CD14-positive monocyte (primary cell): ENCODE results near the gene LEF1. TPM values are rescaled to one million over a fixed set of nuclear protein-coding genes. Genes with fewer than 3 reads are reported as not detected.

Experiments
- DNase-seq, 3 donors: peaks; one replicate each; pipeline ENCODE4 v3.0.0-alpha.2; 2011 to 2022
- H2AFZ ChIP-seq: 2 replicates; pipeline ENCODE4 v1.6.0; 2012; ENCODE audit warnings: mild to moderate bottlenecking, low read depth, low read length, inconsistent platforms; ENCODE audit not compliant: insufficient read depth, poor library complexity, severe bottlenecking
- H3K27ac ChIP-seq, 2 donors: 1 replicate in 1 of 2; 2 replicates in 1 of 2; pipeline ENCODE4 v1.5.1; 2012 to 2013; ENCODE audit warnings: low read length in 2 of 2, control low read depth in 1 of 2, inconsistent platforms in 1 of 2, low read depth in 1 of 2, mild to moderate bottlenecking in 1 of 2
- H3K27me3 ChIP-seq, 2 donors: one replicate each; pipeline versions ENCODE4 v1.6.0 to v1.6.1; 2011 to 2013; ENCODE audit warnings: low read length in 2 of 2; ENCODE audit not compliant: control insufficient read depth in 2 of 2, insufficient read depth in 2 of 2
- H3K36me3 ChIP-seq, 2 donors: replicated peaks in 1 of 2; 1 replicate in 1 of 2; 2 replicates in 1 of 2; pipeline versions ENCODE4 v1.5.1 to v1.6.1; 2012 to 2013; ENCODE audit warnings: low read length in 2 of 2, control low read depth in 1 of 2, inconsistent platforms in 1 of 2, mild to moderate bottlenecking in 1 of 2; ENCODE audit not compliant: insufficient read depth in 2 of 2, control insufficient read depth in 1 of 2
- H3K4me1 ChIP-seq, 2 donors: 1 replicate in 1 of 2; 2 replicates in 1 of 2; pipeline versions ENCODE4 v1.5.1 to v1.6.1; 2012 to 2013; ENCODE audit warnings: low read length in 2 of 2, control low read depth in 1 of 2, inconsistent platforms in 1 of 2, mild to moderate bottlenecking in 1 of 2, moderate library complexity in 1 of 2; ENCODE audit not compliant: insufficient read depth in 2 of 2, control insufficient read depth in 1 of 2
- H3K4me2 ChIP-seq: replicated peaks from 2 replicates; pipeline ENCODE3; 2012; ENCODE audit warnings: low read length, moderate library complexity, mild to moderate bottlenecking; ENCODE audit not compliant: poor library complexity, severe bottlenecking; ENCODE audit errors: extremely low read depth
- H3K4me3 ChIP-seq, 3 experiments: fragments of 200-600 bp in 1 of 3; sonication (generic) in 1 of 3; replicated peaks in 1 of 3; 1 replicate in 2 of 3; 2 replicates in 1 of 3; pipeline ENCODE4 v1.5.1; 2011 to 2013; ENCODE audit warnings: low read length in 3 of 3, mild to moderate bottlenecking in 3 of 3, control low read depth in 2 of 3, low read depth in 2 of 3, inconsistent platforms in 1 of 3, moderate library complexity in 1 of 3
- H3K79me2 ChIP-seq: 2 replicates; pipeline ENCODE4 v1.6.0; 2012; ENCODE audit warnings: mild to moderate bottlenecking, control low read depth, inconsistent platforms, low read length, moderate library complexity; ENCODE audit not compliant: insufficient read depth
- H3K9ac ChIP-seq: 2 replicates; pipeline ENCODE4 v1.6.0; 2017; ENCODE audit warnings: low read length, mild to moderate bottlenecking; ENCODE audit not compliant: insufficient read depth, poor library complexity, severe bottlenecking
- H3K9me3 ChIP-seq, 2 donors: replicated peaks in 1 of 2; 1 replicate in 1 of 2; 2 replicates in 1 of 2; pipeline versions ENCODE4 v1.5.1 to v1.6.1; 2012 to 2013; ENCODE audit warnings: low read length in 2 of 2, control low read depth in 1 of 2; ENCODE audit not compliant: control insufficient read depth in 1 of 2, insufficient read depth in 1 of 2
- H4K20me1 ChIP-seq: 2 replicates; pipeline ENCODE4 v1.6.0; 2012; ENCODE audit warnings: mild to moderate bottlenecking, low read length, control low read depth, moderate library complexity; ENCODE audit not compliant: insufficient read depth
- H3K27ac Mint-ChIP-seq, 7 donors: one replicate each; pipeline ENCODE4 v1.8.0; 2020; ENCODE audit warnings: mild to moderate bottlenecking in 7 of 7, mixed read lengths in 7 of 7, moderate library complexity in 6 of 7, inconsistent platforms in 2 of 7
- H3K27me3 Mint-ChIP-seq, 3 donors: one replicate each; pipeline ENCODE4 v1.8.0; 2021 to 2022; ENCODE audit warnings: low read depth in 3 of 3, mild to moderate bottlenecking in 3 of 3, mixed read lengths in 3 of 3, moderate library complexity in 3 of 3, inconsistent platforms in 1 of 3
- H3K36me3 Mint-ChIP-seq, 2 donors: one replicate each; pipeline ENCODE4 v1.8.0; 2020; ENCODE audit warnings: mixed read lengths in 2 of 2, inconsistent platforms in 1 of 2, mild to moderate bottlenecking in 1 of 2
- H3K4me1 Mint-ChIP-seq: one replicate; pipeline ENCODE4 v1.8.0; 2020; ENCODE audit warnings: mild to moderate bottlenecking, mixed read lengths
- H3K4me3 Mint-ChIP-seq, 2 donors: one replicate each; pipeline ENCODE4 v1.8.0; 2020; ENCODE audit warnings: mild to moderate bottlenecking in 2 of 2, mixed read lengths in 2 of 2, moderate library complexity in 1 of 2
- H3K9me3 Mint-ChIP-seq, 7 donors: one replicate each; pipeline ENCODE4 v1.8.0; 2020 to 2022; ENCODE audit warnings: mixed read lengths in 7 of 7, mild to moderate bottlenecking in 6 of 7, moderate library complexity in 6 of 7, inconsistent platforms in 2 of 7
- WGBS: methylation state at CpG from one replicate; pipeline ENCODE4 v1.1.5; 2013; ENCODE audit warnings: missing lambda C conversion rate; ENCODE audit not compliant: insufficient coverage; 5-methylcytosine and 5-hydroxymethylcytosine counted together
- intact Hi-C, 2 donors: fragments of 100-400 bp; cut with micrococcal nuclease; formaldehyde crosslinking; loops; one replicate each; pipeline versions ENCODE4 v1.15.0 to v1.15.1; 2023
- polyA plus RNA-seq, 3 donors: library from polyadenylated mRNA; depleted of rRNA in 1 of 3; unstranded in 2 of 3; stranded (reverse) in 1 of 3; fragments of 300-500 nt in 2 of 3; fragments of >200 nt in 1 of 3; fragmentation: Illumina TruSeq in 2 of 3; gene quantifications; 1 replicate in 2 of 3; 2 replicates in 1 of 3; pipeline ENCODE4 v1.2.3, GENCODE V29; 2012 to 2021
- TF ChIP-seq, protein P1 (sequence below): fragments of 200-600 bp; IDR thresholded peaks from one replicate; pipeline ENCODE4 v1.8.0; 2022; ENCODE audit warnings: antibody characterized with exemption, mild to moderate bottlenecking

Gene LEF1
- polyA plus RNA-seq, 3 donors = 0.29 to 1.3 (median 0.61) TPM

DNA sequence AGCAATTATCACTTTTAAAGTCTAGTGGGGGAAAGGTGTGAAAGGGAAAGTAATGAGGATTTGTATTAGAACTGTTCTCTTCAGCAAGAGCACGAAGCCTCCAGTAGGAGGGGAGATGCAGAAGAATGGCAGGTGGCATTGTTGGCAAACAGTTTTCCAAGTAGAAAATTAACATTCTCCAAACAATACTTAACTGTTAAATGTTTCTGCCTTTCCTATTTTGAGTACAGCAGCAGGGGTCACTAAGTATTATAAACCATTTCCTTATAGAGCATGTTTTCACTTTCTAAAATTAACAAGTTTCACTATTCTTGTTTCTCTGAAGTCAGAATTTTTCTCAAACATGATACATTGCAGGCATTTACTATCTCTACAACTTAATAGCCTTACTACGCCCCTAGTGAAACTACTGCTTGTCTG lies 58.7 kb downstream of the LEF1 start:
- intact Hi-C loops = no loop called here
- no CpG with 5 or more reads among the region's 2 CpGs for WGBS
- peaks cover 0 to 6% (median 5%) of the 10 kb centered on the region in 3 donors for H3K27me3 Mint-ChIP-seq

DNA sequence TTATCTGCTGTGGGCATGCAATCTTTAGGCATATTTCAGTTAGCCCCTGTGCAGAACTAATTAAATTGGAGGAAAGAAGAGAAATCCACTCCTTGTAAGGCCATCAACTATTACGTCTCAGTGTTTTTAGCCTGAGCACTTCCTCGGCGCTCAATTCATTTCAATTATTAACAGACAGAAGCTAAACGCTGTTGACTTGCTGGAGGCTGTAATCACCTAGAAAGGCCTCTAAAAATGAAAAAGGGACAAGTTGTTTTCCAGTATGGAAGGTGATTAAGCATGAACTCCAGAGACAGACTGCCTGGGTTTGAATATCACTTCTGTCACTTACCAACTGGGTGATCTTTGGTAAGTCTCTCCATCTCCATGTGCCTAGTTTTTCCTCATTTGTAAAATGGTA lies 59.6 kb downstream of the LEF1 start:
- no CpG with 5 or more reads among the region's 4 CpGs for WGBS
- H3K4me3 ChIP-seq = no peak overlapping the region
- no peaks in the 10 kb centered on the region for H4K20me1 ChIP-seq
- H2AFZ ChIP-seq = no peak overlapping the region
- Mint-ChIP-seq H3K36me3 (no peaks in the 10 kb centered on the region), H3K27me3 (peaks cover 0 to 7% (median 6%) of the 10 kb centered on the region in 3 donors), H3K27ac (no peak overlapping the region), H3K4me3 (no peak overlapping the region), H3K9me3 (peaks cover 0 to 4% (median 0%) of the 10 kb centered on the region in 7 donors), H3K4me1 (peaks cover 4% of the 10 kb centered on the region)
- no peaks in the 10 kb centered on the region for H3K4me1 ChIP-seq
- DNase-seq = no peak
- intact Hi-C loops = no loop called here
- H3K36me3 ChIP-seq = no peaks in the 10 kb centered on the region
- no peaks in the 10 kb centered on the region for H3K27me3 ChIP-seq
- H3K4me2 ChIP-seq = no peak overlapping the region
- H3K27ac ChIP-seq = no peak overlapping the region
- no peak overlapping the region for H3K9ac ChIP-seq
- TF ChIP-seq, protein P1, sequence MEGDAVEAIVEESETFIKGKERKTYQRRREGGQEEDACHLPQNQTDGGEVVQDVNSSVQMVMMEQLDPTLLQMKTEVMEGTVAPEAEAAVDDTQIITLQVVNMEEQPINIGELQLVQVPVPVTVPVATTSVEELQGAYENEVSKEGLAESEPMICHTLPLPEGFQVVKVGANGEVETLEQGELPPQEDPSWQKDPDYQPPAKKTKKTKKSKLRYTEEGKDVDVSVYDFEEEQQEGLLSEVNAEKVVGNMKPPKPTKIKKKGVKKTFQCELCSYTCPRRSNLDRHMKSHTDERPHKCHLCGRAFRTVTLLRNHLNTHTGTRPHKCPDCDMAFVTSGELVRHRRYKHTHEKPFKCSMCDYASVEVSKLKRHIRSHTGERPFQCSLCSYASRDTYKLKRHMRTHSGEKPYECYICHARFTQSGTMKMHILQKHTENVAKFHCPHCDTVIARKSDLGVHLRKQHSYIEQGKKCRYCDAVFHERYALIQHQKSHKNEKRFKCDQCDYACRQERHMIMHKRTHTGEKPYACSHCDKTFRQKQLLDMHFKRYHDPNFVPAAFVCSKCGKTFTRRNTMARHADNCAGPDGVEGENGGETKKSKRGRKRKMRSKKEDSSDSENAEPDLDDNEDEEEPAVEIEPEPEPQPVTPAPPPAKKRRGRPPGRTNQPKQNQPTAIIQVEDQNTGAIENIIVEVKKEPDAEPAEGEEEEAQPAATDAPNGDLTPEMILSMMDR = no peak
- H3K9me3 ChIP-seq = no peaks in the 10 kb centered on the region
- H3K79me2 ChIP-seq = no peaks in the 10 kb centered on the region

More for the DNA sequence above, 58.7 kb downstream of the LEF1 start:
- H3K9ac ChIP-seq = no peak overlapping the region
- no peaks in the 10 kb centered on the region for H4K20me1 ChIP-seq
- no peaks in the 10 kb centered on the region for H3K79me2 ChIP-seq
- H3K9me3 ChIP-seq = no peaks in the 10 kb centered on the region
- H3K36me3 Mint-ChIP-seq = no peaks in the 10 kb centered on the region
- H3K4me3 Mint-ChIP-seq = no peak overlapping the region
- H3K27ac ChIP-seq = no peak overlapping the region
- TF ChIP-seq, protein P1 = no peak
- peaks cover 5% of the 10 kb centered on the region for H3K4me1 Mint-ChIP-seq
- H3K9me3 Mint-ChIP-seq = peaks cover 0 to 4% (median 0%) of the 10 kb centered on the region in 7 donors
- H3K27ac Mint-ChIP-seq = no peak overlapping the region
- H3K4me1 ChIP-seq = no peaks in the 10 kb centered on the region
- no peak overlapping the region for H3K4me2 ChIP-seq
- H2AFZ ChIP-seq = no peak overlapping the region
- H3K36me3 ChIP-seq = no peaks in the 10 kb centered on the region
- H3K4me3 ChIP-seq = no peak overlapping the region
- DNase-seq = no peak
- no peaks in the 10 kb centered on the region for H3K27me3 ChIP-seq
